H1 (cell line): ENCODE measurements around the gene SLC13A4. TPM values are rescaled to one million over a fixed set of nuclear protein-coding genes. Genes with fewer than 3 reads are reported as not detected.

Experiments used
- CTCF ChIA-PET: fragments of 300-600 bp; sonication (Branson Sonifier 250); formaldehyde crosslinking; loops from one replicate; lab custom pipeline; 2021; ENCODE audit not compliant: partially characterized antibody; lab: Charles Lee
- POLR2A ChIA-PET: fragments of 300-600 bp; sonication (Branson Sonifier 250); formaldehyde crosslinking; loops from one replicate; lab custom pipeline; 2021; ENCODE audit warnings: inconsistent platforms; ENCODE audit not compliant: partially characterized antibody; lab: Charles Lee
- DNase-seq, 2 experiments: peaks; one replicate each; pipeline versions ENCODE4 v3.0.0 to v3.0.0-alpha.2; 2010 to 2022; ENCODE audit warnings: low spot score in 2 of 2, low read depth in 1 of 2, mixed read lengths in 1 of 2
- FAIRE-seq: peaks from 2 replicates; lab custom pipeline; 2011; peaks lifted over from hg19 to GRCh38; lab: Jason Lieb, UNC
- H2AFZ ChIP-seq: 2 replicates; pipeline ENCODE4 v1.8.1; 2012; ENCODE audit warnings: low read length, inconsistent platforms
- H2AK5ac ChIP-seq: 2 replicates; pipeline ENCODE4 v1.6.1; 2013; ENCODE audit warnings: low read depth, low read length
- H2BK120ac ChIP-seq: replicated peaks from 2 replicates; pipeline ENCODE3; 2013; ENCODE audit warnings: low read depth, low read length, inconsistent platforms
- H2BK12ac ChIP-seq: 2 replicates; pipeline ENCODE4 v1.6.1; 2013; ENCODE audit warnings: low read depth, low read length
- H2BK15ac ChIP-seq: 2 replicates; pipeline ENCODE4 v1.6.1; 2013; ENCODE audit warnings: low read length
- H2BK20ac ChIP-seq: 2 replicates; pipeline ENCODE4 v1.6.1; 2013; ENCODE audit warnings: low read length
- H2BK5ac ChIP-seq: 2 replicates; pipeline ENCODE4 v1.6.1; 2013; ENCODE audit warnings: low read depth, low read length
- H3K14ac ChIP-seq: 2 replicates; pipeline ENCODE4 v1.6.1; 2013; ENCODE audit warnings: inconsistent platforms; ENCODE audit not compliant: insufficient read length
- H3K18ac ChIP-seq: 2 replicates; pipeline ENCODE4 v1.6.1; 2013; ENCODE audit warnings: low read length; ENCODE audit errors: extremely low read depth
- H3K23ac ChIP-seq: 2 replicates; pipeline ENCODE4 v1.6.1; 2013; ENCODE audit warnings: inconsistent platforms; ENCODE audit not compliant: insufficient read length
- H3K23me2 ChIP-seq: 2 replicates; pipeline ENCODE4 v1.6.1; 2013; ENCODE audit warnings: low read depth, low read length
- H3K27ac ChIP-seq: 2 replicates; pipeline ENCODE4 v1.6.1; 2011; ENCODE audit warnings: low read depth, low read length, inconsistent platforms
- H3K27me3 ChIP-seq, 4 experiments: replicated peaks in 1 of 4; 1 replicate in 1 of 4; 2 replicates in 3 of 4; pipeline versions ENCODE4 v1.6.1 to v1.8.1; 2011 to 2013; ENCODE audit warnings: low read length in 3 of 4, mild to moderate bottlenecking in 3 of 4, inconsistent platforms in 2 of 4, mixed read lengths in 2 of 4, moderate library complexity in 1 of 4; ENCODE audit not compliant: control insufficient read depth in 3 of 4, insufficient read depth in 3 of 4; ENCODE audit errors: extremely low read depth in 1 of 4
- H3K36me3 ChIP-seq, 4 experiments: 2 replicates each; pipeline versions ENCODE4 v1.6.1 to v1.8.1; 2011 to 2013; ENCODE audit warnings: mild to moderate bottlenecking in 4 of 4, low read length in 3 of 4, moderate library complexity in 2 of 4, control low read depth in 1 of 4, inconsistent platforms in 1 of 4; ENCODE audit not compliant: insufficient read depth in 4 of 4, control insufficient read depth in 2 of 4
- H3K4ac ChIP-seq: replicated peaks from 2 replicates; pipeline ENCODE3; 2013; ENCODE audit warnings: low read length, low read depth, mixed read lengths, inconsistent platforms; ENCODE audit not compliant: insufficient read length
- H3K4me1 ChIP-seq, 4 experiments: replicated peaks in 1 of 4; 1 replicate in 1 of 4; 2 replicates in 3 of 4; pipeline versions ENCODE4 v1.6.1 to v1.8.1; 2011 to 2013; ENCODE audit warnings: low read length in 3 of 4, inconsistent platforms in 2 of 4, mixed read lengths in 1 of 4; ENCODE audit not compliant: insufficient read depth in 4 of 4, control insufficient read depth in 3 of 4
- H3K4me2 ChIP-seq, 2 experiments: 2 replicates each; pipeline versions ENCODE4 v1.6.1 to v1.8.1; 2011 to 2013; ENCODE audit warnings: low read depth in 2 of 2, low read length in 2 of 2, control low read depth in 1 of 2, inconsistent platforms in 1 of 2, mild to moderate bottlenecking in 1 of 2; ENCODE audit not compliant: insufficient read depth in 1 of 2
- H3K4me3 ChIP-seq, 4 experiments: fragments of 200-600, 300-600 bp in 1 of 4; sonication (generic), shearing (Covaris generic), sonication (Bioruptor Twin) in 1 of 4; 2 replicates each; pipeline versions ENCODE4 v1.5.1 to v1.8.1; 2011 to 2016; ENCODE audit warnings: low read length in 4 of 4, low read depth in 3 of 4, control low read depth in 2 of 4, inconsistent platforms in 2 of 4, mild to moderate bottlenecking in 2 of 4, mixed read lengths in 1 of 4, moderate library complexity in 1 of 4; ENCODE audit not compliant: insufficient read depth in 2 of 4; ENCODE audit errors: extremely low read depth in 1 of 4
- H3K56ac ChIP-seq: replicated peaks from 2 replicates; pipeline ENCODE3; 2013; ENCODE audit warnings: low read depth, mild to moderate bottlenecking, mixed read lengths, low read length, inconsistent platforms; ENCODE audit not compliant: insufficient read length
- H3K79me1 ChIP-seq: 2 replicates; pipeline ENCODE4 v1.6.1; 2013; ENCODE audit warnings: low read depth, low read length, control low read depth
- H3K79me2 ChIP-seq, 2 experiments: 2 replicates each; pipeline versions ENCODE4 v1.6.1 to v1.8.1; 2012 to 2013; ENCODE audit warnings: low read length in 2 of 2, mild to moderate bottlenecking in 2 of 2, inconsistent platforms in 1 of 2; ENCODE audit not compliant: insufficient read depth in 2 of 2, control insufficient read depth in 1 of 2
- H3K9ac ChIP-seq, 4 experiments: replicated peaks in 1 of 4; 1 replicate in 1 of 4; 2 replicates in 3 of 4; pipeline versions ENCODE4 v1.6.1 to v1.8.1; 2011 to 2013; ENCODE audit warnings: low read depth in 3 of 4, low read length in 3 of 4, control low read depth in 2 of 4, mild to moderate bottlenecking in 2 of 4, moderate library complexity in 2 of 4, inconsistent platforms in 1 of 4; ENCODE audit errors: extremely low read depth in 1 of 4
- H3K9me3 ChIP-seq, 2 experiments: 2 replicates each; pipeline versions ENCODE4 v1.6.1 to v1.8.1; 2012 to 2013; ENCODE audit warnings: mild to moderate bottlenecking in 2 of 2, moderate library complexity in 2 of 2, control low read depth in 1 of 2, inconsistent platforms in 1 of 2, low read depth in 1 of 2, low read length in 1 of 2, mixed read lengths in 1 of 2; ENCODE audit not compliant: insufficient read depth in 2 of 2
- H4K20me1 ChIP-seq, 2 experiments: replicated peaks in 1 of 2; 2 replicates each; pipeline versions ENCODE3 to v1.8.1; 2011 to 2013; ENCODE audit warnings: inconsistent platforms in 2 of 2, low read length in 2 of 2, mild to moderate bottlenecking in 1 of 2; ENCODE audit not compliant: insufficient read depth in 2 of 2, control insufficient read depth in 1 of 2
- H4K5ac ChIP-seq: 2 replicates; pipeline ENCODE4 v1.6.1; 2013; ENCODE audit warnings: low read length, low read depth, mixed read lengths, inconsistent platforms; ENCODE audit not compliant: insufficient read length
- H4K8ac ChIP-seq: 2 replicates; pipeline ENCODE4 v1.8.0; 2013; ENCODE audit warnings: mild to moderate bottlenecking, moderate library complexity, low read length, inconsistent platforms; ENCODE audit not compliant: insufficient read depth; ENCODE audit errors: extremely low read depth
- H4K91ac ChIP-seq: replicated peaks from 2 replicates; pipeline ENCODE3; 2013; ENCODE audit warnings: low read length, mixed read lengths, inconsistent platforms; ENCODE audit not compliant: insufficient read length
- GTF2F1 ChIP-seq: IDR thresholded peaks from 2 replicates; pipeline ENCODE4 v1.6.1; 2012; ENCODE audit warnings: low read depth, low read length, improper control_type of control experiment, borderline replicate concordance
- JUND ChIP-seq: IDR thresholded peaks from 2 replicates; pipeline ENCODE4 v1.6.1; 2011; ENCODE audit warnings: mild to moderate bottlenecking, improper control_type of control experiment, low read length
- NRF1 ChIP-seq: IDR thresholded peaks from 2 replicates; pipeline ENCODE4 v1.6.1; 2011; ENCODE audit warnings: mild to moderate bottlenecking, low read depth, low read length, improper control_type of control experiment
- POU5F1 ChIP-seq: IDR thresholded peaks from 2 replicates; pipeline ENCODE4 v1.6.1; 2011; ENCODE audit warnings: low read depth, mild to moderate bottlenecking, low read length, moderate library complexity
- RFX5 ChIP-seq: IDR thresholded peaks from 2 replicates; pipeline ENCODE4 v1.6.1; 2011; ENCODE audit warnings: low read depth, low read length, improper control_type of control experiment, borderline replicate concordance
- RXRA ChIP-seq: IDR thresholded peaks from 2 replicates; pipeline ENCODE4 v1.6.1; 2011; ENCODE audit warnings: low read depth, mild to moderate bottlenecking, low read length, moderate library complexity; ENCODE audit not compliant: insufficient read depth
- SIN3A ChIP-seq, 2 experiments: IDR thresholded peaks in 1 of 2; conservative IDR thresholded peaks in 1 of 2; 2 replicates each; pipeline ENCODE4 v1.6.1; 2011 to 2012; ENCODE audit warnings: low read length in 2 of 2, improper control_type of control experiment in 1 of 2, low read depth in 1 of 2, mild to moderate bottlenecking in 1 of 2
- SIX5 ChIP-seq: IDR thresholded peaks from 2 replicates; pipeline ENCODE4 v1.6.1; 2011; ENCODE audit warnings: mild to moderate bottlenecking, low read depth, low read length
- SP4 ChIP-seq: IDR thresholded peaks from 2 replicates; pipeline ENCODE4 v1.6.1; 2012; ENCODE audit warnings: low read length, inconsistent platforms
- WGBS, 2 experiments: shearing (Covaris generic) in 1 of 2; methylation state at CpG; one replicate each; pipeline versions ENCODE4 v1.1.6 to v1.1.7; 2013 to 2015; ENCODE audit warnings: low lambda C conversion rate in 2 of 2, mixed read lengths in 2 of 2, inconsistent platforms in 1 of 2, low coverage in 1 of 2, missing lambda C conversion rate in 1 of 2; ENCODE audit not compliant: insufficient replicate concordance in 2 of 2, insufficient coverage in 1 of 2, insufficient read length in 1 of 2; ENCODE audit errors: extremely low coverage in 1 of 2, missing lambda C conversion rate in 1 of 2; 5-methylcytosine and 5-hydroxymethylcytosine counted together
- polyA plus RNA-seq, 7 experiments: library from polyadenylated mRNA; depleted of rRNA in 3 of 7; stranded (reverse) in 5 of 7; unstranded in 2 of 7; fragments of >200 nt in 5 of 7; fragments of 200-250 nt in 2 of 7; gene quantifications; 1 replicate in 5 of 7; 2 replicates in 1 of 7; 4 replicates in 1 of 7; pipeline versions ENCODE4 v1.2.1 to v1.2.3, GENCODE V29; 2011 to 2013; ENCODE audit warnings: missing spikeins in 2 of 7, mixed read lengths in 2 of 7
- total RNA-seq: library from RNA; stranded (reverse); fragmentation: NEBNext Ultra II Directional; extraction: Animal tissue kit (Norgen Biotek cat#: 25700); gene quantifications from 2 replicates; pipeline ENCODE4 v1.2.1, GENCODE V29; 2021

Gene SLC13A4
- total and polyA plus RNA-seq, 2 of the 8 experiments (the other 6 are each of a cell fraction or from before 2014, with no cell fraction given), result 3.9 to 7.5 TPM

DNA sequence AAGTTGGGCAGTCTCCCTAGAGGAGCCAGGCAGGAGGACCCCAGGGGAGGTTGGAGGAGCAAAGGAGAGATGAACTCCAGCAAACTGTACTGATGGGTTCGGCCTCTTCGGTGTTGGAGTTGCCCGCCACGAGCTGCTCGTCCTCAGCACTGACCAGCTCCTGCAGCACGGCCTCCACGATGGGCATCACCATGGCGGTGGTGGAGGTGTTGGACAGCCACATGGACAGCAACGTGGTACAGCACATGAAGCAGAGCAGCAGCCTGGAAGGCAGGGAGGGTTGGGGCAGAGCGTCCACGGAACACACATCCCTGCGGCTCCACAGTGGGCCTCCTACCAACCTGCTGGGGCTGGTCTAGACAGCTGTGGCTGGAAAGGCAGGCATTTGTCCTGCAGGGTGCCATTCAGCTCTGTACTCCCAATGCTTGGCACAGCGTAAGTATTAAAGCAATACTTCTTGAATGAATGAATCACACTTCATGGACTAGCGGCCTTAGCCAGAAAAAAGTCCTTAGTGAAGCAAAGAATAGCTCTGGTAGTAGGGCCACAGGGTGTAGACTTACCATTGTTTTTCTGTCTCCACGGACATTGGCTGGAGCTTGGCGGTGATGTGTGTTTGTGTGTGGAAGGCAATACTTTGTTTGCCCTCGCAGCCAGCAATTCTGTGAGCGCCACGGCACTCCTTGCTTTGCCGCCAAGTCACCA, 21.8 kb downstream of the SLC13A4 start:
- Histone ChIP-seq H3K79me2 (no peaks in the 10 kb centered on the region), H3K79me1 (0 out of 2 replicates have a peak, but pooled peaks cover 2% of the 10 kb centered on the region), H3K27ac (no peak overlapping the region), H3K56ac (no peak overlapping the region), H3K9me3 (no peaks in the 10 kb centered on the region), H2AK5ac (no peak overlapping the region), H4K91ac (no peak overlapping the region), H2BK15ac (no peak overlapping the region), H3K9ac (no peak overlapping the region), H3K14ac (no peak overlapping the region)
- no peak for DNase-seq
- TF ChIP-seq RXRA, result no peak
- TF ChIP-seq JUND, result no peak
- no peak for TF ChIP-seq RFX5
- no peak for TF ChIP-seq NRF1
- TF ChIP-seq SIN3A (conservative IDR thresholded peaks at IDR 0.05 in 1 of 2, IDR thresholded peaks at IDR 0.05 in 1 of 2; ENCODE audit: low read depth in 1 of 2, low read length in 2 of 2), result no peak
- no peak for TF ChIP-seq SIX5
- TF ChIP-seq POU5F1, result no peak
- no peak for TF ChIP-seq SP4
- TF ChIP-seq GTF2F1, result no peak
- TF ChIP-seq, all 59 proteins: peak for 0
- no peak overlapping the region for H3K4me2 ChIP-seq
- no peaks in the 10 kb centered on the region for H4K20me1 ChIP-seq
- H3K4me3 ChIP-seq, result no peak overlapping the region
- 85% methylated on average over 20 of the region's 20 CpGs; no CpG with 5 or more reads in 1 of the 2 experiments for WGBS, 2 experiments
- H3K23me2 ChIP-seq, result no peaks in the 10 kb centered on the region
- no peak overlapping the region for H3K18ac ChIP-seq
- POLR2A ChIA-PET, result interaction anchor here (0.8 kb wide), 1 partner anchor 113 kb away, joined by 3 read pairs; no protein-coding TSS in a partner anchor
- H2BK12ac ChIP-seq, result no peak overlapping the region
- H3K27me3 ChIP-seq, result no peaks in the 10 kb centered on the region
- H3K4ac ChIP-seq, result no peak overlapping the region
- no peak overlapping the region for H4K8ac ChIP-seq
- no peak overlapping the region for H2BK5ac ChIP-seq
- no peak overlapping the region for H2AFZ ChIP-seq
- CTCF ChIA-PET, result interaction anchor here (0.6 to 14.4 kb wide), 19 partner anchors 8 to 320 kb away, joined by 3 to 133 read pairs (median 8); no protein-coding TSS in a partner anchor
- FAIRE-seq, result no peak
- H2BK120ac ChIP-seq, result no peak overlapping the region
- H4K5ac ChIP-seq, result no peak overlapping the region
- H3K4me1 ChIP-seq, result peaks cover 0 to under 1% (median 0%) of the 10 kb centered on the region in 4 experiments; a peak in 1 of 7 replicates
- H3K23ac ChIP-seq, result no peak overlapping the region
- H2BK20ac ChIP-seq, result no peak overlapping the region
- no peaks in the 10 kb centered on the region for H3K36me3 ChIP-seq
